CD4-positive, alpha-beta T cell treated with Interleukin-21 for 1 hour (primary cell): Measurements from ENCODE around the gene CLIC4.
"Not testable (repeated sequence)": the region's sequence is repeated elsewhere in the genome, so short reads cannot be mapped to it uniquely, and the experiment has no call there.

Source experiments
- DNase-seq: peaks from one replicate; pipeline ENCODE4 v3.0.0-alpha.2; 2020

Gene CLIC4

DNA sequence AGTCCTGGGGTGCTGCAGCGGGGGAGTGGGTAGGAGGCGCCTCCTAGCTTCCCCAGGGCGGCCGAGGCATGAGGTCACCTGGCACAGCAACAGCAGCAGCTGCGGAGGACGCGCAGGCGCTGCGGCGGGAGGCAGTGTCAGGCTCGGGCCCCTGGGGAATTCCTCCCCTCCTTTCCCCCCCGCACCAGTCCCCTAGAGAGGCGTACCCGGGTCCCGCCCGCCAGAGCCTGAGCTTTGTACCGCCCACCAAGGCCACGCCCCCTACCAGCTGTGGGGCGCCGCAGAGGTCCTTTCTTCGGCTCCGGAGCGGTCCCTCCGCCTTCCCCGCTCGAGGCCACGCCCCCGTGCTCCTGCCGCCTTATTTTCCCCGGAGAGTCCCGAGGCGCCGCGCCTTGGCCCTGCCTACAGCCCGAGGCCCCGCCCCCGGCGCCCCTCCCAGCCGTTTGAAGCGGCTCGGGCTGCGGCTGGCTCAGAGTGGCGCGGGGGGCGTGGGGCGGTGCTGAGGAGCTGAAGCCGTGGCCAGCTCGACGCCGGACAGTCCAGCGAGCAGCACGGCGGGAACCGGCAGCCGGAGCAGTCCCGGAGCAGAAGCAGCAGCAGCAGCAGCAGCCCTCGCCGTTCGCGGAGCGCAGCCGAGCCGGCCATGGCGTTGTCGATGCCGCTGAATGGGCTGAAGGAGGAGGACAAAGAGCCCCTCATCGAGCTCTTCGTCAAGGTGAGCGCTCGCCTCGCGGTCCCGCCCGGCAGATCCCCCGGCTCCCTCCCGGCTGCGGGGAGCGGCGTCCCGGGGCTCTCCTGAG lies at the start of gene CLIC4:
TSS of gene CLIC4 (plus strand) at position 537 of the 800 bp plus-strand sequence. CDS start at position 644, 107 bp downstream.
- peak; percentile 100 for DNase-seq

GRCh38 chr1:24696041-24696755 lies 49.0 kb upstream of the CLIC4 start:
- no peak for DNase-seq

DNA sequence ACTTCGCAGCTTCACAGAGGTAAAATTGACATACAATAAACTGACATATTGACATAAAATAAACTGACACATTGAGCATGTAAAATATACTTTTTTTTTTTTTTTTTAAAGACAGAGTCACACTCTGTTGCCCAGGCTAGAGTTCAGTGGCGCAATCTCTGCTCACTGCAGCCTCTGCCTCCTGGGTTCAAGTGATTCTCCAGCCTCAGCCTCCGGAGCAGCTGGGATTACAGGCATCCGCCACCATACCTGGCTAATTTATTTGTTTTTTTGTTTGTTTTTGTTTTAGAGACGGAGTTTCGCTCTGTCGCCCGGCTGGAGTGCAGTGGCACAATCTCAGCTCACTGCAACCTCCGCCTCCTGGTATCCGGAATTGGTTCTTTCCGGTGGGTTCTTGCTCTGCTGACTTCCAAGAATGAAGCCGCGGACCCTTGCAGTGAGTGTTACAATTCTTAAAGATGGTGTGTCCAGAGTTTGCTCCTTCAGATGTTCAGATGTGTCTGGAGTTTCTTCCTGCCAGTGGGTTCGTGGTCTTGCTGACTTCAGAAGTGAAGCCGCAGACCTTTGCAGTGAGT lies 48.4 kb upstream of the CLIC4 start:
- no peak for DNase-seq

DNA sequence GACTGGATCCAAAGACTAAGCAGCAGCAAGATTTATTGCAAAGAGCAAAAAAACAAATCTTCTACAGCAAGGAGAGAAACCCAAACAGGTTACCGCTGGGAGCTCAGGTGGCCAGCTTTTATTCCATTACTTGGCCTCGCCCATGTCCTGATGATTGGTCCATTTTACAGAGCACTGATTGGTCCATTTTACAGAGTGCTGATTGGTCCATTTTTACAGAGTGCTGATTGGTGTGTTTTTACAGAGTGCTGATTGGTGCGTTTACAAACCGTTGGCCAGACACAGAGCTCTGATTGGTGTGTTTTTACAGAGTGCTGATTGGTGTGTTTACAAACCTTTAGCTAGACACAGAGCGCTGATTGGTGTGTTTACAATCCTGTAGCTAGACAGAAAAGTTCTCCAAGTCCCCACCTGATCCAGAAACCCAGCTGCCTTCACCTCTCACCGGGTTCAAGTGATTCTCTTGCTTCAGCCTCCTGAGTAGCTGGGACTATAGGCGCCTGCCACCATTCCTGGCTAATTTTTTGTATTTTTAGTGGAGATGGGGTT lies 47.7 kb upstream of the CLIC4 start:
- peak; percentile 12 for DNase-seq

DNA sequence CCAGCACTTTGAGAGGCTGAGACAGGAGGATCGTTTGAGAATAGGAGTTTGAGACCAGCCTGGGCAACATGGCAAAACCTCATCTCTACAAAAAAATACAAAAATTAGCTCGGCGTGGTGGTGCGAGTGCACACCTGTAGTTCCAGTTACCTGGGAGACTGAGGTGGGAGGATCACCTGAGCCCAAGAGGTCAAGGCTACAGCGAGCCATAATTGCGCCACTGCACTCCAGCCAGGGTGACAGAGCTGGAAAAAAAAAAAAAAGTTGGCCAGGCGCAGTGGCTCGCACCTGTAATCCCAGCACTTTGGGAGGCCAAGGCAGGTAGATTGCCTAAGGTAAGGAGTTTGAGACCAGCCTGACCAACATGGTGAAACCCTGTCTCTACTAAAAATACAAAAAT lies 46.9 kb upstream of the CLIC4 start:
- DNase-seq: not testable (repeated sequence)

DNA sequence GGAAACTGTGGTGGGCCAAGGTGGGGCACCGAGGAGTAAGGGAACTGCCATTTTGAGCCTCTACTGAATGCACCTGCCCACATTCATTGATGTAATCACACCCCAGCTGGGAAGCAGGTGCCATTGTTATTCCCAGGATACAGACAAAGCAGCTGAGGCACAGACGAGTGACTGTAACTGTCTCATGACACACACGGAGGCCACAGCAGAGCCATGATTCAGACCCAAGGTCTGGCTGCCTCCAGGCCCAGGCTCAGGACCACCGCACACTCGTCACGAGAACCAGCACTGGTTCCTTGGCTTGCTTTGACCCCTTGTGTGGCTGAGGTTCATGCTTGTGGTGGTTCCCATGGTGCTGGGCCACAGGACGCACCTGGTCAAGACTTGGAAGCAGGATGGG lies 45.6 kb upstream of the CLIC4 start:
- no peak for DNase-seq

- no peak for DNase-seq
Measured at GRCh38 chr1:24702511-24703293, 42.5 kb upstream of the CLIC4 start.

- no peak for DNase-seq
Measured at GRCh38 chr1:24704411-24705259, 40.6 kb upstream of the CLIC4 start.

DNA sequence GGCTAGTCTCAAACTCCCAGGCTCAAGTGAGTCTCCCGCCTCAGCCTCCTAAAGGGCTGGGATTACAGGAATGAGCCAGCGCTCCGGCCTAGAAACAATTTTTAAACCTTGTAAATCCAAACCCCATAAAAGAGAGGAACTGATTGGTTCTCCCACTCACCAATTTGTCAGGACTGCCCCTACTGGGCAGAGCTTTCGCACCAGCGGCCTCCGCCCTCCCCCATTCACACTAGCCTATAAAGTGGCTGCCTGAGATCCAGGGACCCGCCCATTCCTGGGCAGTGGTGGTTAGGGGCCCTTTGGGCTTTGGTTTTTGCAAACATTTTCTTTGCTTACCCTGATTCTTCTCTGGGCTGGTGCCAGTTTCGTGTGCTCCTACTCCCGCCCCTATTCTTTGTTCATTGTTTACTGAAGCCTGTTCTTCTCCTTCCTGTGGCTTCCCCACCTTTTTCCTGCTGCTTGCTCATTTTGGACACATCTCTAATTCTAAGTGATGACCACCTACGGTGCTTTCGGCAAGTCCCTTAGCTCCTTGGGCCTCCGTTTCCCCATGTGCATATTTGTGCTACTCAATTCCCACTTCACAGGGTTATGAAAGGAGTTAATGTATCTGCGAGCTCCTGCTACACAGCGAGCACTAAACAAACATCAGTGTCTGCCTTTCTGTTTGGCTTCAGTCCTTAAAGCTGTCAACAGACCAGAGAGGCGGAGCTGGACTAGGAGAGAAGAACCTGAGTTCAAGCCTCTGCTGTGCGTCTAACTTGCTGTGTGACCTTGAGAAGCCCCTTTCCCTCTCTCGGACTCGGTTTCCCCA lies 39.8 kb upstream of the CLIC4 start:
- peak; percentile 47 for DNase-seq

DNA sequence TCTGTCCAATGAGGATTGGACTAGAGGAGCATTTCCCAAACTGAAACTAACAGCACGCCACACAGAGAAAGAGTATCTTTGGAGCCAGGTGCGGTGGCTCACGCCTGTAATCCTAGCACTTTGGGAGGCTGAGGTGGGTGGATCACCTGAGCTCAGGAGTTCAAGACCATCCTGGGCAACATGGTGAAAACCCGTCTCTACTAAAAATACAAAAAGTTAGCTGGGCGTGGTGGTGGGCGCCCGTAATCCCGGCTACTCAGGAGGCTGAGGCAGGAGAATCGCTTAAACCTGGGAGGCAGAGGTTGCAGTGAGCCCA lies 39.2 kb upstream of the CLIC4 start:
- not testable (repeated sequence) for DNase-seq

DNA sequence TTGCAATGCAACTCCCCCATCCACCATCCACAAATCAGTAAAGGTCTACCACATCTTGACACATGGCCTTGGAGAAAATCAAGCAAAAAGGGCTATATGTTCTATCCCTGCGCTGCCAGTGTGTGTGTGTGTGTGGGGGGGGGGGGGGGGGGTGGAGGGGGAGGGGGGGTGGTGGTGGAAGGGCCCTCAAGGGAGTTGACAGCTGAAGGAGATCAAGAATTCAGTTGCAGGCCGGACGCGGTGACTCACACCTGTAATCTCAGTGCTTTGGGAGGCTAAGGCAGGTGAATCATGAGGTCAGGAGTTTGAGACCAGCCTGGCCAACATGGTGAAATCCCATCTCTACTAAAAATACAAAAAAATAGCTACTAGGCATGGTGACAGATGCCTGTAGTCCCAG lies 37.6 kb upstream of the CLIC4 start:
- DNase-seq: no peak

DNA sequence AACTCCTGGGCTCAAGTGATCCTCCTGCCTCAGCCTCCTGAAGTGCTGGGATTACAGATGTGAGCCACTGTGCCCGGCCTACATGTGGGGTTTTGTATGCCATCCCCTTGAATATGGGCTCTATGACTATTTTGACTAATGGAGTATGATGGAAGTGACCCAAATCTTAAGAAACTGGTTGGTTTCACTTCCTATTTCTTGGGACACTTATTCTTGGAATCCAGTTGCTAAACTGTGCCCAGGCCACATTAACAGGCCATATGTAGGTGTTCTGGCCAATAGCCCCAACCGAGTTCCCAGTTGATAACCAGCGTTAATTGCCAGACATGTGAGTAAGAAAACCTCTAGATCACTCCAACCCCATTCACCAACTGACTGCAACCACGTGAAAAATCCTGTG lies 36.3 kb upstream of the CLIC4 start:
- peak; percentile 7 for DNase-seq

- DNase-seq: peak; percentile 16
Measured at GRCh38 chr1:24709791-24710441, 35.3 kb upstream of the CLIC4 start.

- DNase-seq: no peak
Measured at GRCh38 chr1:24711329-24711728, 33.9 kb upstream of the CLIC4 start.

GRCh38 chr1:24713176-24713575 lies 32.1 kb upstream of the CLIC4 start:
- no peak for DNase-seq

- DNase-seq: no peak
Measured at GRCh38 chr1:24713736-24714135, 31.5 kb upstream of the CLIC4 start.

- DNase-seq: no peak
Measured at GRCh38 chr1:24714859-24715520, 30.3 kb upstream of the CLIC4 start.

DNA sequence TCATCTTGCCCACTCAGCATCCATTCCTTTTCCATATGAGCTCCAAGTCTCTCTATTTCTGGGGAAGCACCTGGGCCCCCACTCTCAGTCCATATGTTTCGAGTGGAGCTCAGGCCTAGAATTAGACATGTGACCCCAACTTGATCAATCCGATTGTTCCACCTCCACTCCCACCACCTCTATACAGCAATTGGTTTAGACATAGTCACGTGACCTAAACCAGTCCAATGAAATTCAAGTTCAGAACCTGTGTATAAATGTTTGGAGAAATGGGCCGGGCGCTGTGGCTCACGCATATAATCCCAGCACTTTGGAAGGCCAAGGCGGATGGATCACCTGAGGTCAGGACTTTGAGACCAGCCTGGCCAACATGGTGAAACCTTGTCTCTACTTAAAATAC lies 29.6 kb upstream of the CLIC4 start:
- DNase-seq: no peak

DNA sequence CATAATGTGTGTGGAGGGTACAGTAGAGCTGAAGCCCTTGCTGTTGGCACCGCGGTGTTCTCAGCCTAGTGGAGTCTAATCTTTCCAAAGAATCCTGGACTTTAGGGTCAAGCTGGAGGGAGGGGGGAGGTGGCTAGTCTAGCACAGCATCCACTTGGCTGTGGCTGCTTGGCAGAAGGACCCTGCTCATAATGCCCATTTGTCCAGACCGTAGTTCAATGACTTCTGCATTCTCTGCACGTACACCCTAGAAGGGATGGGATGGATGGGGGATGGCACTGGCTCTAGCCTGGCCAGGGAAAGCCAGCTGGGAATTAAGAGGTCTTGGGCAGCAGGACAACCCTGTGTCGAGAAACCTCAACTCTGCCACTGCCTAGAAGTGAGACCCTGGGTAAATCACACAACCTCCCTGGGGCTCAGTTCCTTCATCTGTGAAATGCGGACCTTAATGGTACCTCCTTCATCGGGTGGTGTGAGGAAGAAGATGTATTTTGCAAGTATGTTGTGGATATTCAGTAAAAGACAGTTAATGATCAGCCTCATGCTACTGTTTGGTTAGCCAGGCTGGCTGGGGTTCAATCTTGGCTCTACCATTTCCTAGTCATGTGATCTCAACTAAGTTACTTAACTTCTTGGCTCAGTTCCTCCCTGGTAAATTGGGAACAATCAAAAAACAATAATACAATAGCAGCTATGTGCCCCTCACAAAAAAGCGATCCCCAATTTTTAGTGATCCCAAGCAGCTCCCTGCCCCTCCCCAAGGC lies 27.2 kb upstream of the CLIC4 start:
- no peak for DNase-seq
